Hematopoietic multipotent progenitor cell treated with erythropoietin and hydrocortisone succinate and interleukin-3 and kit ligand, for 6 days (in vitro differentiated cells): ENCODE data around the gene LARGE1.

ENCODE experiments used
- DNase-seq: peaks from one replicate; pipeline ENCODE4 v3.0.0-alpha.2; 2015

The LARGE1 gene

GRCh38 chr22:33650244-33650643 lies 270.0 kb downstream of the LARGE1 start:
- no peak for DNase-seq

GRCh38 chr22:33648478-33648877 lies 271.8 kb downstream of the LARGE1 start:
- DNase-seq: no peak

GRCh38 chr22:33640900-33641299 lies 279.4 kb downstream of the LARGE1 start:
- no peak for DNase-seq

GRCh38 chr22:33639588-33640254 lies 280.6 kb downstream of the LARGE1 start:
- DNase-seq: no peak

GRCh38 chr22:33635766-33636165 lies 284.5 kb downstream of the LARGE1 start:
- no peak for DNase-seq

GRCh38 chr22:33631777-33632176 lies 288.5 kb downstream of the LARGE1 start:
- DNase-seq: no peak

- DNase-seq: no peak
Measured at GRCh38 chr22:33625959-33626358, 294.3 kb downstream of the LARGE1 start.

- DNase-seq: no peak
Measured at GRCh38 chr22:33620085-33620484, 300.2 kb downstream of the LARGE1 start.

GRCh38 chr22:33606504-33606903 lies 313.8 kb downstream of the LARGE1 start:
- DNase-seq: no peak

GRCh38 chr22:33605666-33606065 lies 314.6 kb downstream of the LARGE1 start:
- no peak for DNase-seq

- DNase-seq: no peak
Measured at GRCh38 chr22:33605221-33605620, 315.1 kb downstream of the LARGE1 start.

- no peak for DNase-seq
Measured at GRCh38 chr22:33601062-33601461, 319.2 kb downstream of the LARGE1 start.

GRCh38 chr22:33600595-33600994 lies 319.7 kb downstream of the LARGE1 start:
- no peak for DNase-seq

- no peak for DNase-seq
Measured at GRCh38 chr22:33600113-33600512, 320.2 kb downstream of the LARGE1 start.

- DNase-seq: no peak
Measured at GRCh38 chr22:33599596-33599995, 320.7 kb downstream of the LARGE1 start.

- DNase-seq: no peak
Measured at GRCh38 chr22:33598821-33599220, 321.5 kb downstream of the LARGE1 start.

GRCh38 chr22:33597274-33597985 lies 322.8 kb downstream of the LARGE1 start:
- no peak for DNase-seq

- no peak for DNase-seq
Measured at GRCh38 chr22:33593818-33594217, 326.5 kb downstream of the LARGE1 start.

- no peak for DNase-seq
Measured at GRCh38 chr22:33591946-33592345, 328.3 kb downstream of the LARGE1 start.

GRCh38 chr22:33589297-33589696 lies 331.0 kb downstream of the LARGE1 start:
- no peak for DNase-seq

- DNase-seq: no peak
Measured at GRCh38 chr22:33588860-33589259, 331.4 kb downstream of the LARGE1 start.

- no peak for DNase-seq
Measured at GRCh38 chr22:33584152-33584551, 336.1 kb downstream of the LARGE1 start.

GRCh38 chr22:33582822-33583400 lies 337.4 kb downstream of the LARGE1 start:
- no peak for DNase-seq

GRCh38 chr22:33580310-33580709 lies 340.0 kb downstream of the LARGE1 start:
- no peak for DNase-seq
